HuH-7 (cell line): ENCODE data around the gene PDSS1.

Source experiments
- DNase-seq: peaks from one replicate; pipeline ENCODE4 v3.0.0; 2011; ENCODE audit warnings: low spot score

Gene PDSS1

DNA sequence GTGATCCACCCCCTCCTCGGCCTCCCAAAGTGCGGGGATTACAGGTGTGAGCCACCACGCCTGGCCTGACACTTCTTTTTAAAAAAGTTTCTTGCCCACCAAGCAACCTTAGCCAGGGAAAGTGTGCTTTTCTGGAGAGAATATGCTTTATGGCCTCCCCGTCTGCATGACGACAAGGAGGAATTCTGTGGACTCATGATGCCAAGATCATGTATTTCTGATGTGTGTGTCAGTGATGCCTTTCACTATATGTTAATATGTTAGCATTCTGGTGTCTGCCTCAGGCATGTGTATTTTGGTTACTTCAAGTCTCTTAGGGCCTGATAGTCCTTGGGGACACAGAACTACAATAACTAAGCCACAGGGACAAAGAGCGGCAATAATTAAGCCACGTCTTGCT is 2.1 kb downstream of the PDSS1 start:
- no peak for DNase-seq

DNA sequence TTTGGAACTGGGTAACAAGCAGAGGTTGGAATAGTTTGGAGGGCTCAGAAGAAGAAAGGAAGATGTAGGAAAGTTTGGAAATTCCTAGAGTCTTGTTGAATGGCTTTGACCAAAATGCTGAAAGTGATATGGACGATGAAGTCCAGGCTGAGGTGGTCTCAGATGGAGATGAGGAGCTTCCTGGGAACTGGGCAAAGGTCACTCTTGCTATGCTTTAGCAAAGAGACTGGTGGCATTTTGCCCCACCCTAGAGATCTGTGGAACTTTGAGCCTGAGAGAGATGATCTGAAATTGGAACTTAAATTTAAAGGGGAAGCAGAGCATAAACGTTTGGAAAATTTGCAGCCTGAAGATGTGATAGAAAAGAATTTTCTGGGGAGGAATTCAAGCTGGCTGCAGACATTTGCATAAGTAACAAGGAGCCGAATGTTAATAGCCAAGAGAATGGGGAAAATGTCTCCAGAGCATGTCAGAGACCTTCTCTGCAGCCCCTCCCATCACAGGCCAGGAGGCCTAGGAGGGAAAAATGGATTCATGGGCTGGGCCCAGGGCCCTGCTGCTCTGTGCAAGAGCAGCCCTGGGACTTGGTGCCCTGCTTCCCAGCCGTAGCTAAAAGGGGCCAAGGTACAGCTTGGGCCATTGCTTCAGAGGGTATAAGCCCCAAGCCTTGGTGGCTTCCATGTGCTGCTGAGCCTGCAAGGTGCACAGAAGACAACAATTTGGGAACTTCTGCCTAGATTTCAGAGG is 3.6 kb downstream of the PDSS1 start:
- no peak for DNase-seq

DNA sequence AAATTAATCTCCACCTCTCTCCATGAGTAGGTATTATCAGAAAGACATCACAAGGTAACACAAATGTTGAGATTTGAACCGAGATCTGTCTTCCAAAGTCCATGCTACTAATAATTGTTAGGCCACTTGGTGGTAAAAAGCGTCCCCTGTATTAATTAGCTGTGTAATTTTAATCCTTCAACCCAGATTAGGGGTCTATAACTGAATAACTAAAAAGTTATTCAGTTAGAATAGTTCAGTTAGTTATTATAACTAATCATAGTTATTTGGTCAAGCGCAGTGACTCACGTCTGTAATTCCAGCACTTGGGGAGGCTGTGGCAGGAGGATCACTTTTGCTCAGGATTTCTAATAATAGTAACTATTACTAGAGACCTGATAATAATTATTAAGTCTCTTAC is 5.6 kb downstream of the PDSS1 start:
- no peak for DNase-seq

DNA sequence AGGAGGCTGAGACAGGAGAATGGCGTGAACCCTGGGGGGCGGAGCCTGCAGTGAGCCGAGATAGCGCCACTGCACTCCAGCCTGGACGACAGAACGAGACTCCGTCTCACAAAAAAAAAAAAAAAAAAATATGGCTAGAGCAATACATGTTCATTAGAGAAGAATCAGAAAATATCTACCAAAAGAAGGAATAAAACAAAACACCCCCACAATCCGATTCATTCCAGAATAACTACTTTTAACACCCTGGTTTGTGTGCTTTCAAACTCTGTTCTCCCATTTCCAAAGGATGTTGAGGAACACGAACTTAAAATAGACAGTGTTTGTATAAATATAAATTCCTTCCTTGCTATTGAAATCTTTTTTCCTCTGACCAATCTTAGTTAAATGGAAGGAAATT is 6.5 kb downstream of the PDSS1 start:
- DNase-seq = no peak

DNA sequence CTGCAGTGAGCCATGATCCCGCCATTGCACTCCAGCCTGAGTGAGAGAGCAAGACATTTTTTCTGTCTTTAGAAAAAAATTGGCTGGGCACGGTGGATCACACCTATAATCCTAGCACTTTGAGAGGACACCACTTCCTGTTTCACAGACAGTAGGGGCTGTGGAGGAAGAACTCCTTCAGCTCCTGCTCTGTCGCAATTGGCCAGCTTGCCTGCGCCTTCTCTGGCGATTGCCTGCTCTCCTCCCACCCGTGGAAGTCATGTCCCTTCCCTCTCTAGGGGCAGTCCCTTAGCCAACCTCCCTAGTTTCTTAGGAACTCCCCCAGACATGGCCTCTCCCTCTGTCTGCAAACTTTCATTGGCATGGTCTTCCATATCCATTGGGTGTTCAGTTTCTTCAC is 8.7 kb downstream of the PDSS1 start:
- no peak for DNase-seq

DNA sequence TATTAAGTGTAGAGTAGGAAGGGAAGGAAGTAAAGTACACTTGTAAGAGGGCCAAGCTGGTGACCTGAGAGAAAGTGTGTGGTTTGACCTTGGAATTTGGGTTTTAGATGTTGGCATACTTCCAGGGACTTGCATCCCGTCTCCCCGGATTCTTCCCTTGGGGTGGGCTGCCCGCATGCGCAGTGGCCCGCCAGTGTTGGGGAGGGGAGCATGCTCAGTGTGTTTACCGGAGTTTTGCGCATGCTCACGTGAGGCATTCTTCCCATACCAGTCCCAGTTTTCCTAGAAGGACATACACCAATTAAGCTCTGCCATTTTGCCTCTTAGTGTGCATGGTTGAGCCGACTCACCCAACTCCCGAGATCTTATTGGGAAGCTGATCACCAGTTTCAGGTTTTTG is 9.4 kb downstream of the PDSS1 start:
- DNase-seq = no peak

DNA sequence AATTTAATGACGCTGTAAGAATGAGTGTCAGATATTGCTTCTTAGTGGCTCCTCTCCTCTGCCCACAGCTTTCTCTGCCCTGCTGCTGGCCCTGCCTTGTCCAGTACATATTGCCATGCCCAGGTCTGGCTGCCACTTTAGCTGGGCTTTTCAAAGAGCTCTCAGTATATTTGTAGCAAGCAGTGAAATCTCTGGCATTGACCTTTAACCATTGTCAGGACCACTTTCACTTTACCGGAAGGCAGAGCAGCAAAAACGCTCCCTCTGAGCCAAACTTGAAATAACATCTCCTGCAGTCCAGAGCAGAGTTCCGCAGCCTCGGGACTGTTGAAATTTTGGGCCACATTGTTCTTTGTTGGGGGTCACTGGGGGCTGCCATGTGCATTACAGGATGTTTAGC is 13.8 kb downstream of the PDSS1 start:
- no peak for DNase-seq

DNA sequence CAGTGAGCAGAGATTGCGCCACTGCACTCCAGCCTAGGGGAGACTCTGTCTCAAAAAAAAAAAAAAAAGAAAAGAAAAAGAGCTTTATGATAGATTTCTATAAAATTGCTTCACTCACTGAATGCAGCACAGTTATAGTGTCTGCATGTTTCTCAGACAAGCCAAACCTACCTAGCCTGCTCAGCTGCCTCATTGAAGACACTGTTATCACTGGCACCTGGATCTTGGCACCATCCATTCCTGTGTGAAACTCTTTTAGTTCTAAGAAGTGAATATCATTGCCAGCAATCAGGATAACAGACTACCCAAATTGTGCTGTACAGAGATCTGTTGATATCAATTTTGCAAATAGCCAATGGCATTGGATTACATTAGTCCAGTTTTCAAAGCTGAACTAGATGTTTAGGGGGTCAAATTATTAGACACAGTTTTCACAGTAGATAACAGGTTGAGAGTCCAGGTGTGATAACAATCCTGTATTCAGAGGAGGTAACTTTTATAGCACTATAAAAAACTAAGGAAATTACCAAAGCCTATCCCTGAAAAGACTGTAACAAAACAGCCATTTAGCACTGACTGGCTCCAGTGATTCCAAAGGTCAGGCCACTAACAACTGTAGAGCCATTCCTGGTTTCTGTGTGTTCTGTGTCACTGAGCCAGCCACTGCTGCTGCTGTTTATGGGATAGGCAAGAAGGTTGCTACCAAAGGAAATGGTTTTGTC is 17.1 kb downstream of the PDSS1 start:
- peak; percentile 69 for DNase-seq

DNA sequence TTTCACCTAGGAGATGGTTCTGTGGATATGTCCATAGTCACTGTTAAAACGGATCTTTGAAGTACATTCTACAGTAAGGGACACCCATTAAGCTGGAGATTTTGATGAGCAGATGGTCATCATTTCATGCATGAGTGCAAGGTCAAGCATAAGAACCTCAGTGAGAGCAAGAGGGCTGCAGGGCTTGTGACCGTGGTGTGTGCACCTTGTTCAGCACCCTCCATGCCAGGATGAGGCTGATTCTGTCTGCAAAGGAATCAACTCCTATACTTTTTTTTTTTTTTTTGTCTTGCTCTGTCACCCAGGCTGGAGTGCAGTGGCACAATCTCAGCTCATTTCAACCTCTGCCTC is 17.6 kb downstream of the PDSS1 start:
- DNase-seq = no peak

DNA sequence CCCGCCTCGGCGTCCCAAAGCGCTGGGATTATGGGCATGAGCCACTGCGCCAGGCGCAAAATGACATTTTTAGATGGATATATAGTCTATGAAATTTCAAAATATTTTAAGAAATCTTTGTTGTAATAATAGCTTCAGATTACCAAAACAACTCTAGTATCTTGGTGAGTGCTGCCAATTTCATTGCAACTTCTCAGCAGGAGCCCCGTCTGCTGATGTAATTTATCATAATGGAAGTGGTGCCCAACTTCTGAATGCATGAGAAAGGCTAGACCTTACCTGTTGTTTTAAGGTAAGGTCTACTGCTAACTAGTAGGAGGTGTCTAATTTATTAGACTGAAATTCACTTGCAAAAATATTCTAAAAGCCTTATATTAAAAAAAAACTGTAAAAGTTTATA is 20.0 kb downstream of the PDSS1 start:
- no peak for DNase-seq

DNA sequence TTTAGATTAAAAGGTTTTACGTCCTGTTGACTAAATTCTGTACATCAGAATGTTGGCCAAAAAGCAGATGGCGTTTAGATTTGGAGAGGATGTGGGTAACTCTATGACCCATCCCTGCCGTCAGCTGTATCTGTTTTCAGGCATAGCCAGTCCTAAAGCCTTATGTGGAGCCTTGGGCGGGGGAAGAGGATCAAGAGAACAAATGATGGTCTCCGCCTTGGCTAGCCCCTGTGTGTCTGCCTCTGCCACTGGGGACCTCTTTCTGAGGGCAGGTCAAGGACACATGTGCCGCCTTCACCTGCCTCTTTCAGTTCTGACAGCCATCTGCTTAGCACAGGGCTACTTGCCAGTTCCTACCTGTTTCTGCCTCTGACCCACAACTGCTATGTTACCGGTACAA is 24.1 kb downstream of the PDSS1 start:
- DNase-seq = no peak

DNA sequence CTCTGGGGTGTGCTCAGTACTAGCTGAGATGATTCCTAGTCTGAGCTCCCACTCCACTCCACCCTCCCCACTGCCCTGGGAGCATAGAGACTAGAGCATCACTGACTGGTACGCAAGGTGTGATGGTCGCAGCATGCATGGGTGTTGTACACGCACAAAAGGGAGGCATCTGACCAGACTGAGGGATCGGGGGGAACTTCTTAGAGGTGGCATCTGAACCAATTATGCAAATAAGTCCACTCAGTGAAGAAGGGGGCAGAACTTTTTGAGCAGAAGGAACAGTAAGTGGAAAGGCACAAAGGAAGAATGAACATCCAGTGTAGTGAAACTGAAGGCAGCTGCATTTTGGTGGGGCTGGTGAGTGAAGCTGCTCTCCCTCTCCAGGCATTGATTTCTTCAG is 25.5 kb downstream of the PDSS1 start:
- DNase-seq = no peak

DNA sequence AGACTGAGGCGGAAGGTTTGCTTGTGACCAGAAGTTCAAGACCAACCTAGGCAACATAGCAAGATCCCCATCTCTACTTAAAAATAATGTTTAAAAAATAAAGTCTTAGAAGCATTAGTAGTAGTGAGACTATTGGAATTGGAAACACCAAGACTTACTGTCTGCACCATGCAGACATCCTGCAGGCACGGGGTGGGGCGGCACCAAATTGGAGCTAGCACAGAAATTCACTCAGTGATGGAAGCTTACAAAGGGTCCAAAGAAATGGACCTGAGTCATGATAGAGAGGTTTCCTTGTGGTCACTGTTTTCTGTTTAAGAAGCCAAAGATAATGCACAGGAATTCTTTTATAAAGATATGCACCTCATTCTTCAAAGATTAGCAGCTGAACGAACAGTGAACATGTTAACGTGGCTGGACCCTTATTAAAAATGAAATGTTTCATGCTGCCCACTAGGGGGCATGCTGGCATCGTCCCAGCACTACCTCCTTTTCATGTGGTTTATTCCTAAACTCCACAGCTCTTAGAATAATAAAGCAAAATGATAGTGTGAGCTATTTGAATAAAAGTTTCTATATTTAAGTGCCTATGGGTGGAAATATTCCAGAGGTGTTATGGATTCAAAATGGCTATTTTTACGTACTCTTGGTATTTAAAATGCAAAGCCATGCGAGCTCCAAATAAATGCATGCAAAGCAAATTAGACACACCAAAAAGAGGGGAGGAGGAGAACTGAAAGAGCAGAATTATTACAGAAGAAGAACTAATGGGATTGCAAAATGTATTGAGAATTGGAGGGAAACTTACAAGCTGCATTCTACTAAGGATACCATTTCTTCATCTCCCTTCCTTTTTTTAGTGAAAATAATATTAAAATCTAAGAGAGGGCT is 28.6 kb downstream of the PDSS1 start:
- DNase-seq = peak; percentile 44

DNA sequence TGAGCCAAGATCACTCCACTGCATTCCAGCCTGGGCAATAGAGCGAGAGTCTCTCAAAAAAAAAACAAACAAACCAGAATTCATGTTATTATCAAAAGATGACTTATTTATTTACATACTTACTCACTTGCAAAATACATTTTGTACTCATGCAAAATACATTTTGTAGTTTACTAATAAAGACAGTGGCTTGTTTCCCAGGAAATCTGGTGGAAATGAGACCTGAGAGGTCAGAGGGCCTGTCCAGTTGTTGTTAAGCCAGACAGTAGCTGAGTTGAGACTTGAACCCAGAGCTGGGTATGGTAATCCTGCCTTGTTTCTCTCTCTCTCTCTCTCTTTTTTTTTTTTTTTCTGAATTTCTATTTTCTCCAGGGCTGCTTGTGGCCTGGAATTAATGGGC is 29.5 kb downstream of the PDSS1 start:
- no peak for DNase-seq

DNA sequence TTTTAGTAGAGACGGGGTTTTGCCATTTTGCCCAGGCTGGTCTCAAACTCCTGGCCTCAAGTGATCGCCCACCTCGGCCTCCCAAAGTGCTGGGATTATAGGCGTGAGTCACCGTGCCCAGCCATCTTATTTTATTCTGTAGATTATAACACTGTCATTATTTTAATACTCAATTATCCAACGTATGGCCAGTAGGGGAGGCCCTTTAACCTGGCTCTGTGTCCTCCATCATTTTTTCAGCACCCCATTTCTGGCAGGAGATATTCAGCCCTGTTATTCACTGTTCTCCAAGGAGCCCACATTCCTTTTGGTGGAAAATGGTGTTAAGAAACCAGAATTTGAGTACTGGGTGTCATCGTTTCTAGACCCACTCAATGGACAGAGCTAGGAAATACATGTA is 31.5 kb downstream of the PDSS1 start:
- no peak for DNase-seq

DNA sequence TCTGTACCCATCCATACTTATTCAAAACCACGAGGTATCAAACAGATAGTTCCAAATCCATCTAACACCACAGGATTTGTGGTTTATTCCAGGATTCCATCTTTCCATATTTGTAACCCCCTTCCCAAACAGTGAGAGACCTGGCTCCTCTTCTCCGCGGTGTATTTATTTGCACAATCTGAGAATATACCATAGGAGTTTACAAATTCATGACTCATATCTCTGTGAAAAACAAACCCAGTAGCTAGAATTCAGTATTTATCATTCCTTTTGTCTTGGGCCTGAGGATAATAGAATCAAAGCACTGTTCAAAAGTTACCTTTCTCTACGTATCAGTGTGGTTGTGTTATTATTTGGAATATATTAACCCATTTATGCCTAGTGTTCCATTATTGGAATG is 31.9 kb downstream of the PDSS1 start:
- no peak for DNase-seq

DNA sequence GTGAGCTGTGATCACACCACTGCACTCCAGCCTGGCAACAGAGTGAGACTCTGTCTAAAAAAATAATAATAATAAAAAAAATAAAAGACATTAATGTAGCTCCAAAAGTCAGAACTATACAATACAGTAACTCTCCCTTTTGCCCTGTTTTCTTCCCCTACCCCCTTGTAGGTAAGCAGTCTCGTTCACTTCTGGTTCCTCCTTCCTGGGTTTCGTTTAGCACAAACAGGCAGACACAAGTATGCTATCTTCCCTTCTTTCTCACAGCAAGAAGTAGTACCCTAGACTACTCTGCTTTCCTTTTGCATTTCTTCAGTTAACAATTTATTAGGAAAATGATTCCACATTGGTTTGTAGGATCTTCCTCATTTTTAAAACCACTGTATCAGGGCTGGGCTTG is 33.1 kb downstream of the PDSS1 start:
- DNase-seq = no peak

DNA sequence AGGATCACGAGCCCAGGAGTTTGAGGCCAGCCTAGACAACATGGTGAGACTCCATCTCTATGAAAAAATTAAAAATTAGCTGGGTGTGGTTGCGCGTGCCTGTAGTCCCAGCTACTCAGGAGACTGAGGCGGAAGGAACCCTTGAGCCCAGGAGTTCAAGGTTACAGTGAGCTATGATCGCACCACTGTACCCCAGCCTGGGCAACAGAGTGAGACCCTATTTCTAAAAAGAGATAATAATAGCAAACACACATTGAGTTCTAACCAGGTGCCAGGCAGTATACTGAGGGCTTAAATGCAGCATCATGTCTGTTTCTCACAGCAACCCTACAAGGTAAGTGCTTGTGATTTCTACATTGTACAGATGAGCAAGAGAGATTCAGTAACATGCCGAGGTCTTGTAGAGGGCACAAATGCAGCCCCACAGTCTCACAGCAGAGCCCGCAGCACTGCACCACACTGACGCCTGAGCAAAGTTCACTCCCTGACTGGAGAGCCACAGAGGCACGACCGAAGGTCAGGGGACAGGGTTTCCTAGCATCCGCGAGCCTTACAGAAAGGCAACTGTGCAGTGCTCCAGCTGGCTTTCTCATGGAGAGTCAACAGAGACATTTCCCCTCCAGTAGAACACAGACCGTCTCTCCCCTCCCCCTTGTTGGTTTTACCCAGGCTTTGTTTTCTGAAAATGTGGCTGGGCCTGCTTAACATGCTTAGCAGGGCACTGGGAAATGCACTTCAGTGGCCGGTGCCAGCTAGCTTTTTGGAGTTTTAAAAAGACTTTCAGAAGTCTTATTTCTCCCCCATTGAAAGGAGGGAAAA is 36.5 kb downstream of the PDSS1 start:
- DNase-seq = peak; percentile 74

DNA sequence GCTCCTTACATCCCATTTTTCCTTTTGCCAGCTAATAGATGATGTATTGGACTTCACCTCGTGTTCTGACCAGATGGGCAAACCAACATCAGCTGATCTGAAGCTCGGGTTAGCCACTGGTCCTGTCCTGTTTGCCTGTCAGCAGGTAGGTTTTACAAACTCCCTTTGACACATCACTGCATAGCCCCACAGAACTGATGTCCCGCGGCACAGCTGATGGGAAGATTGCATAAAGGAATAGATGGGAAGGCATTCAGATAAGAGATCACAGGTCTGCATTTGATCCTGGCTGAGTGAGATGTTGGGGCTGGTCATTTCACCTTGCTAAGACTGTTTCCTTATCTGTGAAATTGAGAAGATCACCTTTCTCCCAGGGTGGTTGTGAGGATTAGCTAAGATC is 37.9 kb downstream of the PDSS1 start:
- no peak for DNase-seq

DNA sequence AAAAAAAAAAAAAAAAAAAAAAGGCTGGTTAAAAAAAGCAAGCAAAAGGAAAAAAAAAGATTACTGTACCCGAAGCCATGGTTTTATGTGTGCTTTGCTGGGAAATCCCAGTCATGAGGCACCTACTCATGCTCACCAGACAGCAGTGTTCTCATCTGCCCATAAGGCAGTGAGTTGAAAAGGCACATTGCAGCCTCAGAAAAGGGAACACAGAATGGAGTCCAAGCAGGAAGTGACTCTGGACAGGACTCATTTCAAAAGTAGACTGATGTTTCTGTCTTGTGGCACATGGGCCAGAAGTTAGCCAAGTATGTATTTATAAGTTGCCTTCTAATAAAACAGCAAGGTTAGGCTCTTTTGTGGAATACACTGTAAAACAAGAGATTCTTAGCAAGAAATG is 40.2 kb downstream of the PDSS1 start:
- no peak for DNase-seq

DNA sequence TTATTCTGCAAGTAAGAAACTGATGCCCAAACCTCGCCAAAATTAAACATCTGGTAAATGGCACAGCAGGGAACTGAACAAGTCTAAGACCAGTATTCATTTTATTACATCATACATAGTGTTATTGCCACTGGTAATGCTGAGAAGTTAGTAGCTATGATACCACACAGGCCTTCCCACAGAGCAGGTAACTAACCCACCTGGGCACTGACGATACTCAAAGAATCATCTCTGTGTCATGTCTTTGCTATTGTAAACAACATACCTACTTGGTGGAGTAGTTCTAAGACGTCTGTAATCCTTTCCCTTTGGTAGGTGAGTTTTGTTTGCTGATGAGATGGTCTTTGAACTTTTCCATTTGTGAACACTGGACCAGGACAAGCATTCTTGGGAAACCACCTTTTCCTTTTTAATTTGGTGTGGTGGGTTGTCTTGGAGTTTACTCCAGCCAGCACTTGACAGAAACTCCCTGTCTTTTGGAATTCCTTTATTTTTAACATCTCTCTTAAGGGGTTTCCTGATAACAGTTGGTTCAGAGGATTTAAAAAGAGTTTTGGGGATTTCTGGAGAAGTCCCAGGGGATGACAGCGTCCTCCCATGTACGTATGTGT is 40.9 kb downstream of the PDSS1 start:
- no peak for DNase-seq
